DOHH2 (cell line): Measurements from ENCODE around the gene MAP2K7.

Source experiments
- CTCF ChIP-seq: fragments of 200-600 bp; sonication (generic); IDR thresholded peaks from one replicate; pipeline ENCODE4 v1.5.1; 2014; ENCODE audit warnings: antibody characterized with exemption, mild to moderate bottlenecking, low read depth, low read length; ENCODE audit not compliant: poor library complexity, severe bottlenecking
- EZH2phosphoT487 ChIP-seq: fragments of 200-600 bp; sonication (generic); IDR thresholded peaks from 2 replicates; pipeline ENCODE4 v1.6.1; 2017; ENCODE audit warnings: borderline replicate concordance, mild to moderate bottlenecking, antibody characterized with exemption, low read length, moderate library complexity, mixed read lengths

GRCh38 chr19:7915250-7916102, 11.8 kb downstream of the MAP2K7 start:
- no peak for TF ChIP-seq CTCF
- no peak for TF ChIP-seq EZH2phosphoT487
